GM12801 (cell line): Measurements from ENCODE around the gene SREBF1.

ENCODE experiments used
- TF ChIP-seq, protein P1 (sequence below): IDR thresholded peaks from one replicate; pipeline ENCODE4 v1.5.1; 2011; ENCODE audit warnings: control low read depth; ENCODE audit not compliant: insufficient read length; ENCODE audit errors: extremely low read depth

The SREBF1 gene

DNA sequence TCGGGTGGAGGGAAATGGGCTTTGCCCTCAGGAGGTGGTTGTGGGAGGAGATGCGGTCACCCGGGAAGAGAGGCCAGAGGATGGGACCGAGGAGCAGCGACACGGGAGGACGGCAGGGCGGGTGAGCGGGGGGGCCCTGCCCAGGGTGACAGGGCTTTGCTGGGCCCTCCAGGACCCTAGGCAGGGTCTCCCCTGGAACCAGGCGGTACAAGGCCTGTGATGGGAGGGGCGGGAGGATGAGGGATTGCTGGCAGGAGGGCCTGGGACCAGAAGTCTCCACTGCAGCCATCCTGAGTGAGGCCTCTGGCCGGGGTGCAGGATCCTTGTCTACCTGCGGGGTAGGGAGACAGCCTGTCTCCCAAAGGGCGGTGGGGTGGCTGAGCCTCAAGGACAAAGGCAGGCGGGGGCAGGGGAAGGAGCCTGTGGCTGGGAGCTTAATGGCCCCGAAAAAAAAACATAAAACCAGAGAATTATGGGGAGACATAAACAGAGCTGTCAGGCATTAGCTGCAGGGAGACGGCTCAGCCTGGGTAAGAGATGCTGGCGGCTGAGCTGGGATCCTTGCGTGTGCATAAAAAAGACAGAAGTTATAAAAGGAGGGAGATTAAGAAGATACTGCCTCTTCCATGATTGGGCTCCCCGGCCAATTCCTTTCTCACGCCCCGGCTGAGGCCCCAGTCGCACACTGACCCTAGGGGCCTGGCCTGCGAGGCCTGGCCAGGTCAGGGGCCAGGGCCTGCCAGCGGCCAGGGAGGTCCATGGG is 66.7 kb downstream of the SREBF1 start:
- TF ChIP-seq, protein P1, sequence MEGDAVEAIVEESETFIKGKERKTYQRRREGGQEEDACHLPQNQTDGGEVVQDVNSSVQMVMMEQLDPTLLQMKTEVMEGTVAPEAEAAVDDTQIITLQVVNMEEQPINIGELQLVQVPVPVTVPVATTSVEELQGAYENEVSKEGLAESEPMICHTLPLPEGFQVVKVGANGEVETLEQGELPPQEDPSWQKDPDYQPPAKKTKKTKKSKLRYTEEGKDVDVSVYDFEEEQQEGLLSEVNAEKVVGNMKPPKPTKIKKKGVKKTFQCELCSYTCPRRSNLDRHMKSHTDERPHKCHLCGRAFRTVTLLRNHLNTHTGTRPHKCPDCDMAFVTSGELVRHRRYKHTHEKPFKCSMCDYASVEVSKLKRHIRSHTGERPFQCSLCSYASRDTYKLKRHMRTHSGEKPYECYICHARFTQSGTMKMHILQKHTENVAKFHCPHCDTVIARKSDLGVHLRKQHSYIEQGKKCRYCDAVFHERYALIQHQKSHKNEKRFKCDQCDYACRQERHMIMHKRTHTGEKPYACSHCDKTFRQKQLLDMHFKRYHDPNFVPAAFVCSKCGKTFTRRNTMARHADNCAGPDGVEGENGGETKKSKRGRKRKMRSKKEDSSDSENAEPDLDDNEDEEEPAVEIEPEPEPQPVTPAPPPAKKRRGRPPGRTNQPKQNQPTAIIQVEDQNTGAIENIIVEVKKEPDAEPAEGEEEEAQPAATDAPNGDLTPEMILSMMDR = no peak

DNA sequence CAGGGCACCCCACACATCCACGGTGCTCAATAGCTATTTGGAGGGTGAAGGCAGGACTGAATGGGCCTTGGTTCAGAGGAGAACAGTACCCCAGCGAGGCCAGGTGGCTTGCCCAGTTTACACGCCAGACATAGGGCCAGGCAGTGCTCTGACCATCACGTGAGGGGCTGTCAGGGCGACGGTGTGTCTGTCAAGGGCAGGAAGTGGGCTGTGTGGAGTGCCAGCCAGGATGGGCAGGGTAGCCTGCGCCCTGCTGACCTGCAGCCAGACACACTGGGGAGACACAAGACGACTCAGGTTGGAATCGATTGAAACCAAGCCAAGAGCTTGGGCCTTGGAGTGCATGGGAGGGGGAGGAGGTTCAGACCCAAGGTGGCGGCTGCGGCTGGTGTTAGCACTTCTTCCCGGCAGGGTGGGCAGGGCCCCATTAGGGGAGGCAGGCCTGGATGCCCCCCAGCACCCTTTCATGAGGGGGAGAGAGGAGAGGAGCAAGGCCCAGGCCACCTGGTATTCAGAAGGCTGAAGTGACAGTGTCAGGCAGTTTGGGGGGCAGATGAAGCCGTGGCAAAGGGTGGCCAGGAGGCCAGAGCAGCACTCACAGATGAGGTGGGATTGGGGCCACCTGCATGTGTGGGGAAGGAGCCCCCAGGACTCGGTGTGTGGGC is 68.2 kb downstream of the SREBF1 start:
- TF ChIP-seq, protein P1 = no peak

DNA sequence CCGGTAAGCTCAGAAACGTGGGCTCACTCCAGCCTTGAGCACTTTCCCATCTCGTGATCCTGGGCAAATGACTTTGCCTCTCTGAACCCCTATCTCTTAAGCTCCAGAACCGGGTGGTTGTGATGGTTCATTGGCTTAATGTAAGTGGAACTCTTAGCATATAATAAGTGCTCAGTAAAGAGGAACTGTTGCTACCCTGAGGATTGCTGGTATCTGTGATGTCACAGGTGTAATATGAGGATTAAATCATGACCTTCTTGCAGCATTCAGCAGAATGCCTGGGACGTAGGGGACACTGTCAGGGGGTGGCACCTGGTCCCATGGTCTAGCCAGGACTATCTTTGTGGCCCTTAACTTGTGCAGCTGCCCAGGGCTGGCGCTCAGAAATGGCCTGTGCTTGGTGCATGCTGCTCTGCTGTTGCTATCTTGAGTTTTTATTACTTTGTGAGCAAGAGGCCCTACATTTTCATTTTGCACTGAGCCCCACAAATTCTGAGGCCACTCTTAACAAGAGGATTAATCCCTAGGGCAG is 68.8 kb downstream of the SREBF1 start:
- TF ChIP-seq, protein P1 = no peak

DNA sequence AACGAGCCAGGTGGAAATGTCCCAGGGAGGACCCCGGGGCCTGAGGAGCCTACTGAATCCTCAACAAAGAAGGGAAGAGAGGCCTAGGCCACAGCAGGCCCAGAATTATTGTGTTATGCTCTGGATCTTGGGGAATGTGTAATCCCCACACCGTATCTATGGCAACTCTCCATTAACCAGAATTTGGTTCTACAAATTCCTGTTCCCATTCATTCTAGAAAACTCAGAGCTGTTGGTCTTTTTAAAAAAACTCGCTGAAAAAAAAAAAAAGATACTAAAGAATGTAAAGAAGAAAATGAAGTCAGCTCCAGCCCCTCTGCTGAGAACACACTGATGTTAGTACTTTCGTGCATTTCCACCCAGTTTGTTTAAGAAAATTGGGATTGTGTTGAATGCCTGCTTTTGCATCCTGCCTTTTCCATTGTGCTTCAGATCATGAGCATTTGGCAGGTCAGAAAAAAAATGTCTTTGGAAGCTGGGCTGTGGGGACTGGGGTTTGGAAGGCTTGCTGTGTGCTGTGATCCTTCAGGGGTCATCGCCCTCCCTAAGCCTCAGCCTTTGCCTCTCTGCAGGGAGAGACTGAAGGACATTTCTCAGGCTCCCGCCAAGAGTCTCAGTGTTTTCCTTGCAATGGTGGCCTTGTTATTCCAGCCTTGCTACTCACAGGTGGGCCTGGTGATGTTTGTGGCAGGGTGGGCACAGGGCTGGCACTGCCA is 69.5 kb downstream of the SREBF1 start:
- TF ChIP-seq, protein P1 = no peak

DNA sequence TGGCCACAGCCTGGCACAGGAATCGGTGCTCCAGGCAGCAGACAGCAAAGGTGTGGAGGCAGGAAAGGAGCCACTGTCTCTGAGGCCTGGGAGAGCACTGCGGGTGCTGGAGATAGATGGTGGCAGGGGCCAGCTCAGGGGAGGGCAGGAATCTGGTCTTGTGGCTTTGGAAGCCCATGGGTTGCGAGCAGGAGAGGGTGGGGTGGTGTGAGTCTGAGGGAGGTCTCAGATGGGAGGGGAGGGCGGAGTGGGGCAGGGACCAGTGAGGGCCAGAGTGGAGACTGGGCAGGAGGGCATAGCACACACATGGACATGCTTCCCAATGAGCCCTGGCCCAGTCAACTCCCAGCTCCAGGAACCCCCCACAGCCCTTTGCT is 70.1 kb downstream of the SREBF1 start:
- TF ChIP-seq, protein P1 = no peak

DNA sequence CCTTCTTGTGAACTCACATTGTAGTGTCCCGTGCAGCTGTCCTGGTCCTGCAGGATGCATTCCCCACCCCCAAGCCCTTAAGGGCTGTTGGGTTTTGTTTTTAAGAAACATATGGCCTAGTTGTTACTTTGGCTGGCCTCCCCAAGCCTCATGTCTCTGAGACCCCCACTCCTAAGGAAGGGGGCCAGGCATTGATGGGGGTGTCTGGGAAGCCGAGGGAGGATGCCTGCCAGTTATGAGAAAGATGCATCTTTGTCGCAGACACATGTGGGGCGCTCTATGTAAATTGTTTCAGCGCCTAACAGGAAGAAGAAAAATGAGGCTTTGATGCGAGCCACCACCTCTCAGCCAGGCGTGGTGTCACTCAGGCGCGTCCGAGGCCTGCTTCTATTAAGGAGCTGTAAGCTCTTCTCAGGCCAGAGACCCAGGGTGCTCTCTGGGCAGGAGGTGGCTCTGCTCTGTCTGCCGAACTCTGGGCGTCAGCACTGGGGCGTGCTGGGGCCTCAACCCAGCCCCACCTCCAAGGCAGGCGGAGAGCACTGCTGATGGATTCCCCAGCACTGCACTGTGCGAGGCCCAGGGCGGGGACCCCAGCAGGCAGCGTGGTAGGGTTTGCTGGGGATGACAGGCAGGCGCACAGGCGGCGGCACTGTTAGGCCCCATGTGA is 70.6 kb downstream of the SREBF1 start:
- TF ChIP-seq, protein P1 = no peak
